ENCODE data around the gene KRR1. TPM values are rescaled to one million over a fixed set of nuclear protein-coding genes. Genes with fewer than 3 reads are reported as not detected.

The KRR1 gene
- total and polyA plus RNA-seq, 7 experiments from 2014 or later, result 64.0 to 120 (median 73.7) TPM

GRCh38 chr12:75542942-75543341 is 31.5 kb upstream of the KRR1 start:
- H3K36me3 ChIP-seq (ENCODE audit: control insufficient read depth in 2 of 3, insufficient read depth in 3 of 3, low read length in 3 of 3), result no peaks in the 10 kb centered on the region
- H3K36me3 Mint-ChIP-seq, result no peaks in the 10 kb centered on the region
- no peak for ATAC-seq
- intact Hi-C loops (cut with micrococcal nuclease), result no loop called here
- no peak overlapping the region for H3K27ac ChIP-seq (ENCODE audit: low read depth, low read length)
- no peak overlapping the region for H3K4me3 ChIP-seq (ENCODE audit: low read length)
- H3K27ac Mint-ChIP-seq, result no peak overlapping the region
- H3K27me3 ChIP-seq (ENCODE audit: control insufficient read depth in 2 of 2, insufficient read depth in 2 of 2, low read length in 2 of 2), result no peaks in the 10 kb centered on the region
- peaks cover 5 to 41% (median 22%) of the 10 kb centered on the region in 5 donors for H3K27me3 Mint-ChIP-seq
- H3K4me1 Mint-ChIP-seq, result no peaks in the 10 kb centered on the region
- ChIA-PET CTCF (interaction anchor here (1.3 kb wide), 1 partner anchor 15 kb away, joined by 3 read pairs; no protein-coding TSS in a partner anchor), POLR2A (no interaction called here)
- no peak for DNase-seq
- no peaks in the 10 kb centered on the region for H3K4me1 ChIP-seq (ENCODE audit: control insufficient read depth in 2 of 2, insufficient read depth in 2 of 2, low read length in 2 of 2)
- H3K9me3 ChIP-seq (ENCODE audit: control insufficient read depth in 2 of 3, low read length in 3 of 3), result no peaks in the 10 kb centered on the region
- no peaks in the 10 kb centered on the region for H3K9me3 Mint-ChIP-seq
- H3K4me3 Mint-ChIP-seq, result no peak overlapping the region

- CTCF ChIA-PET, result interaction anchor here (0.7 kb wide), 3 partner anchors 497 to 1063 kb away, joined by 3 to 4 read pairs (median 4); no protein-coding TSS in a partner anchor
These were observed 28.5 kb upstream of the KRR1 start for GRCh38 chr12:75539889-75540288.

GRCh38 chr12:75533239-75533638 is 21.8 kb upstream of the KRR1 start:
- H3K27me3 ChIP-seq (ENCODE audit: control insufficient read depth in 2 of 2, insufficient read depth in 2 of 2, low read length in 2 of 2), result no peaks in the 10 kb centered on the region
- intact Hi-C loops (cut with micrococcal nuclease), result no loop called here
- Mint-ChIP-seq H3K4me1 (no peaks in the 10 kb centered on the region), H3K27me3 (peaks cover 6 to 33% (median 7%) of the 10 kb centered on the region in 5 donors), H3K27ac (no peak overlapping the region), H3K9me3 (no peaks in the 10 kb centered on the region), H3K36me3 (no peaks in the 10 kb centered on the region), H3K4me3 (no peak overlapping the region)
- H3K9me3 ChIP-seq (ENCODE audit: control insufficient read depth in 2 of 3, low read length in 3 of 3), result no peaks in the 10 kb centered on the region
- H3K4me3 ChIP-seq (ENCODE audit: low read length), result no peak overlapping the region
- no peak for ATAC-seq
- ChIA-PET CTCF (no interaction called here), POLR2A (no interaction called here)
- H3K27ac ChIP-seq (ENCODE audit: low read depth, low read length), result no peak overlapping the region
- no peaks in the 10 kb centered on the region for H3K4me1 ChIP-seq (ENCODE audit: control insufficient read depth in 2 of 2, insufficient read depth in 2 of 2, low read length in 2 of 2)
- no peak for DNase-seq
- no peaks in the 10 kb centered on the region for H3K36me3 ChIP-seq (ENCODE audit: control insufficient read depth in 2 of 3, insufficient read depth in 3 of 3, low read length in 3 of 3)

More at GRCh38 chr12:75539889-75540288, 28.5 kb upstream of the KRR1 start:
- Mint-ChIP-seq H3K27me3 (peaks cover 5 to 35% (median 16%) of the 10 kb centered on the region in 5 donors), H3K4me3 (no peak overlapping the region), H3K4me1 (no peaks in the 10 kb centered on the region), H3K36me3 (no peaks in the 10 kb centered on the region), H3K9me3 (no peaks in the 10 kb centered on the region), H3K27ac (no peak overlapping the region)
- Histone ChIP-seq H3K36me3 (ENCODE audit: control insufficient read depth in 2 of 3, insufficient read depth in 3 of 3, low read length in 3 of 3) (no peaks in the 10 kb centered on the region), H3K9me3 (ENCODE audit: control insufficient read depth in 2 of 3, low read length in 3 of 3) (no peaks in the 10 kb centered on the region), H3K4me1 (ENCODE audit: control insufficient read depth in 2 of 2, insufficient read depth in 2 of 2, low read length in 2 of 2) (no peaks in the 10 kb centered on the region), H3K27ac (ENCODE audit: low read depth, low read length) (no peak overlapping the region), H3K4me3 (ENCODE audit: low read length) (no peak overlapping the region), H3K27me3 (ENCODE audit: control insufficient read depth in 2 of 2, insufficient read depth in 2 of 2, low read length in 2 of 2) (no peaks in the 10 kb centered on the region)
- no peak for ATAC-seq
- intact Hi-C loops (cut with micrococcal nuclease), result no loop called here
- no peak for DNase-seq
- POLR2A ChIA-PET, result no interaction called here

GRCh38 chr12:75529826-75530225 is 18.4 kb upstream of the KRR1 start:
- peaks cover 22 to 40% (median 25%) of the 10 kb centered on the region in 5 donors for H3K27me3 Mint-ChIP-seq
- H3K9me3 ChIP-seq (ENCODE audit: control insufficient read depth in 2 of 3, low read length in 3 of 3), result no peaks in the 10 kb centered on the region
- H3K9me3 Mint-ChIP-seq, result no peaks in the 10 kb centered on the region
- H3K4me1 Mint-ChIP-seq, result peaks cover 0 to 7% (median 2%) of the 10 kb centered on the region in 7 donors
- CTCF ChIA-PET, result interaction anchor here (0.7 kb wide), 1 partner anchor 962 kb away, joined by 3 read pairs; no protein-coding TSS in a partner anchor
- H3K36me3 ChIP-seq (ENCODE audit: control insufficient read depth in 2 of 3, insufficient read depth in 3 of 3, low read length in 3 of 3), result no peaks in the 10 kb centered on the region
- no peaks in the 10 kb centered on the region for H3K36me3 Mint-ChIP-seq
- no peak overlapping the region for H3K27ac Mint-ChIP-seq
- intact Hi-C loops (cut with micrococcal nuclease), result loop anchor here in 1 of 2 donors (5.0 to 10.0 kb wide), 3 partner anchors 285 to 1057 kb away; no protein-coding TSS in a partner anchor
- H3K27ac ChIP-seq (ENCODE audit: low read depth, low read length), result no peak overlapping the region
- no peaks in the 10 kb centered on the region for H3K27me3 ChIP-seq (ENCODE audit: control insufficient read depth in 2 of 2, insufficient read depth in 2 of 2, low read length in 2 of 2)
- H3K4me1 ChIP-seq (ENCODE audit: control insufficient read depth in 2 of 2, insufficient read depth in 2 of 2, low read length in 2 of 2), result no peaks in the 10 kb centered on the region
- H3K4me3 ChIP-seq (ENCODE audit: low read length), result no peak overlapping the region
- no peak overlapping the region for H3K4me3 Mint-ChIP-seq
- no peak for ATAC-seq
- DNase-seq, result no peak
- POLR2A ChIA-PET, result no interaction called here

- ChIA-PET CTCF (interaction anchor here (2.1 kb wide), 1 partner anchor 508 kb away, joined by 9 read pairs; no protein-coding TSS in a partner anchor), POLR2A (no interaction called here)
- peaks cover 22 to 36% (median 26%) of the 10 kb centered on the region in 5 donors for H3K27me3 Mint-ChIP-seq
- no peaks in the 10 kb centered on the region for H3K27me3 ChIP-seq (ENCODE audit: control insufficient read depth in 2 of 2, insufficient read depth in 2 of 2, low read length in 2 of 2)
- H3K4me3 ChIP-seq (ENCODE audit: low read length), result no peak overlapping the region
- ATAC-seq, result no peak
- H3K36me3 ChIP-seq (ENCODE audit: control insufficient read depth in 2 of 3, insufficient read depth in 3 of 3, low read length in 3 of 3), result no peaks in the 10 kb centered on the region
- H3K36me3 Mint-ChIP-seq, result no peaks in the 10 kb centered on the region
- H3K4me3 Mint-ChIP-seq, result no peak overlapping the region
- peaks cover 0 to 7% (median 2%) of the 10 kb centered on the region in 7 donors for H3K4me1 Mint-ChIP-seq
- no peak for DNase-seq
- no peaks in the 10 kb centered on the region for H3K4me1 ChIP-seq (ENCODE audit: control insufficient read depth in 2 of 2, insufficient read depth in 2 of 2, low read length in 2 of 2)
- no peak overlapping the region for H3K27ac Mint-ChIP-seq
- no peaks in the 10 kb centered on the region for H3K9me3 Mint-ChIP-seq
- H3K9me3 ChIP-seq (ENCODE audit: control insufficient read depth in 2 of 3, low read length in 3 of 3), result no peaks in the 10 kb centered on the region
- intact Hi-C loops (cut with micrococcal nuclease), result loop anchor here in 1 of 2 donors (5.0 to 10.0 kb wide), 3 partner anchors 285 to 1058 kb away; no protein-coding TSS in a partner anchor
- H3K27ac ChIP-seq (ENCODE audit: low read depth, low read length), result no peak overlapping the region
These were observed 17.9 kb upstream of the KRR1 start for GRCh38 chr12:75529316-75529715.

- CTCF ChIA-PET, result interaction anchor here (1.2 to 2.1 kb wide), 3 partner anchors 14 to 509 kb away, joined by 3 to 10 read pairs (median 9); no protein-coding TSS in a partner anchor
- no peaks in the 10 kb centered on the region for H3K36me3 ChIP-seq (ENCODE audit: control insufficient read depth in 2 of 3, insufficient read depth in 3 of 3, low read length in 3 of 3)
- POLR2A ChIA-PET, result interaction anchor here (1.0 kb wide), 1 partner anchor 508 kb away, joined by 3 read pairs; no protein-coding TSS in a partner anchor
- DNase-seq (no peak), ATAC-seq (no peak)
- H3K27me3 Mint-ChIP-seq, result peaks cover 24 to 36% (median 26%) of the 10 kb centered on the region in 5 donors
- H3K9me3 ChIP-seq (ENCODE audit: control insufficient read depth in 2 of 3, low read length in 3 of 3), result no peaks in the 10 kb centered on the region
- no peak overlapping the region for H3K4me3 Mint-ChIP-seq
- H3K27me3 ChIP-seq (ENCODE audit: control insufficient read depth in 2 of 2, insufficient read depth in 2 of 2, low read length in 2 of 2), result no peaks in the 10 kb centered on the region
- no peaks in the 10 kb centered on the region for H3K36me3 Mint-ChIP-seq
- H3K27ac Mint-ChIP-seq, result no peak overlapping the region
- intact Hi-C loops (cut with micrococcal nuclease), result loop anchor here in 1 of 2 donors (5.0 to 10.0 kb wide), 3 partner anchors 286 to 1059 kb away; no protein-coding TSS in a partner anchor
- H3K4me1 Mint-ChIP-seq, result peaks cover 0 to 7% (median 2%) of the 10 kb centered on the region in 7 donors
- H3K4me3 ChIP-seq (ENCODE audit: low read length), result no peak overlapping the region
- no peaks in the 10 kb centered on the region for H3K9me3 Mint-ChIP-seq
- H3K4me1 ChIP-seq (ENCODE audit: control insufficient read depth in 2 of 2, insufficient read depth in 2 of 2, low read length in 2 of 2), result no peaks in the 10 kb centered on the region
- no peak overlapping the region for H3K27ac ChIP-seq (ENCODE audit: low read depth, low read length)
These were observed 17.3 kb upstream of the KRR1 start for GRCh38 chr12:75528692-75529091.

Data from naive thymus-derived CD4-positive, alpha-beta T cell (primary cell).